IMR-90 (cell line): ENCODE measurements around the gene HSFX3. TPM values are rescaled to one million over a fixed set of nuclear protein-coding genes. Genes with fewer than 3 reads are reported as not detected.

Experiments
- ATAC-seq: fragments of 200-7000 bp; cut with Tn5 transposase; 2 replicates; pipeline ENCODE4 v1.9.1; 2020; ENCODE audit warnings: low read depth, mild to moderate bottlenecking, moderate library complexity
- BruUV-seq: library from RNA; stranded (reverse); fragments of 400-500 nt; replicated peaks from 2 replicates; lab custom pipeline; 2021; lab: Mats Ljungman, UMichigan
- CTCF ChIA-PET: fragments of 300-600 bp; formaldehyde crosslinking; extraction: SDS; loops from one replicate; lab custom pipeline; 2021; ENCODE audit warnings: antibody characterized with exemption; lab: Yijun Ruan, JAX
- POLR2A ChIA-PET: fragments of 300-600 bp; sonication (Branson Sonifier 250); formaldehyde crosslinking; loops from one replicate; lab custom pipeline; 2022; ENCODE audit warnings: antibody characterized with exemption; ENCODE audit not compliant: unreplicated experiment; lab: Charles Lee
- DNase-seq: peaks from one replicate; pipeline ENCODE4 v3.0.0; 2013
- H2AFZ ChIP-seq: replicated peaks from 2 replicates; pipeline ENCODE3; 2013; ENCODE audit warnings: low read length, mild to moderate bottlenecking; ENCODE audit not compliant: poor library complexity
- H2AK5ac ChIP-seq: 2 replicates; pipeline ENCODE4 v1.6.1; 2013; ENCODE audit warnings: low read depth, low read length, inconsistent platforms
- H2AK9ac ChIP-seq: replicated peaks from 2 replicates; pipeline ENCODE3; 2013; ENCODE audit warnings: mild to moderate bottlenecking, low read depth, low read length, moderate library complexity; ENCODE audit not compliant: poor library complexity
- H2BK120ac ChIP-seq: 2 replicates; pipeline ENCODE4 v1.6.1; 2013; ENCODE audit warnings: low read depth, low read length, inconsistent platforms
- H2BK15ac ChIP-seq: 3 replicates; pipeline ENCODE4 v1.6.1; 2013; ENCODE audit warnings: low read depth, low read length, inconsistent platforms
- H2BK20ac ChIP-seq: 2 replicates; pipeline ENCODE4 v1.6.1; 2013; ENCODE audit warnings: low read depth, mild to moderate bottlenecking, inconsistent platforms, low read length, moderate library complexity
- H2BK5ac ChIP-seq: 2 replicates; pipeline ENCODE4 v1.6.1; 2013; ENCODE audit warnings: mild to moderate bottlenecking, low read depth, low read length, inconsistent platforms; ENCODE audit not compliant: poor library complexity, severe bottlenecking
- H3K14ac ChIP-seq: replicated peaks from 2 replicates; pipeline ENCODE4 v1.6.1; 2013; ENCODE audit warnings: low read depth, low read length, inconsistent platforms
- H3K18ac ChIP-seq: 2 replicates; pipeline ENCODE4 v1.6.1; 2013; ENCODE audit warnings: low read depth, low read length, control low read depth
- H3K23ac ChIP-seq: 2 replicates; pipeline ENCODE4 v1.6.1; 2013; ENCODE audit warnings: low read depth, low read length, inconsistent platforms
- H3K27ac ChIP-seq: 2 replicates; pipeline ENCODE4 v1.5.1; 2013; ENCODE audit warnings: mild to moderate bottlenecking, control low read depth, low read length; ENCODE audit not compliant: insufficient read depth
- H3K27me3 ChIP-seq: 2 replicates; pipeline ENCODE4 v1.6.1; 2013; ENCODE audit warnings: low read length; ENCODE audit not compliant: control insufficient read depth, insufficient read depth
- H3K36me3 ChIP-seq: 2 replicates; pipeline ENCODE4 v1.6.1; 2013; ENCODE audit warnings: low read length, mixed read lengths; ENCODE audit not compliant: control insufficient read depth, insufficient read depth
- H3K4ac ChIP-seq: 2 replicates; pipeline ENCODE4 v1.6.1; 2013; ENCODE audit warnings: low read depth, low read length, inconsistent platforms
- H3K4me1 ChIP-seq: 2 replicates; pipeline ENCODE4 v1.6.1; 2013; ENCODE audit warnings: low read length, mixed read lengths; ENCODE audit not compliant: control insufficient read depth, insufficient read depth
- H3K4me2 ChIP-seq: 2 replicates; pipeline ENCODE4 v1.6.1; 2013; ENCODE audit warnings: low read depth, mild to moderate bottlenecking, control low read depth, low read length, moderate library complexity
- H3K4me3 ChIP-seq: 2 replicates; pipeline ENCODE4 v1.5.1; 2013; ENCODE audit warnings: low read depth, mild to moderate bottlenecking, control low read depth, low read length, moderate library complexity; ENCODE audit not compliant: insufficient read depth
- H3K56ac ChIP-seq: 2 replicates; pipeline ENCODE4 v1.6.1; 2013; ENCODE audit warnings: low read length, inconsistent platforms; ENCODE audit not compliant: insufficient read depth; ENCODE audit errors: extremely low read depth
- H3K79me1 ChIP-seq, 2 experiments: 2 replicates each; pipeline ENCODE4 v1.6.1; 2013; ENCODE audit warnings: low read length in 2 of 2, inconsistent platforms in 1 of 2, low read depth in 1 of 2
- H3K9ac ChIP-seq: 2 replicates; pipeline ENCODE4 v1.6.1; 2013; ENCODE audit warnings: low read depth, low read length, control low read depth
- H3K9me1 ChIP-seq: 2 replicates; pipeline ENCODE4 v1.6.1; 2013; ENCODE audit warnings: low read length, inconsistent platforms; ENCODE audit not compliant: insufficient read depth
- H3K9me3 ChIP-seq: 2 replicates; pipeline ENCODE4 v1.6.1; 2013; ENCODE audit warnings: low read length; ENCODE audit not compliant: control insufficient read depth, insufficient read depth
- H4K20me1 ChIP-seq: 2 replicates; pipeline ENCODE4 v1.6.1; 2013; ENCODE audit warnings: low read length, inconsistent platforms; ENCODE audit not compliant: insufficient read depth
- H4K5ac ChIP-seq: 2 replicates; pipeline ENCODE4 v1.6.1; 2013; ENCODE audit warnings: mild to moderate bottlenecking, low read depth, low read length, control low read depth
- H4K8ac ChIP-seq, 2 experiments: 2 replicates each; pipeline ENCODE4 v1.6.1; 2013; ENCODE audit warnings: low read depth in 2 of 2, low read length in 2 of 2, control low read depth in 1 of 2, inconsistent platforms in 1 of 2
- H4K91ac ChIP-seq: 2 replicates; pipeline ENCODE4 v1.6.1; 2013; ENCODE audit warnings: low read depth, low read length, inconsistent platforms; ENCODE audit not compliant: insufficient read depth
- CHD1 ChIP-seq: IDR thresholded peaks from 2 replicates; pipeline ENCODE4 v1.6.1; 2012; ENCODE audit warnings: low read depth, low read length, improper control_type of control experiment
- USF2 ChIP-seq: fragments of 150-350 bp; IDR thresholded peaks from 2 replicates; pipeline ENCODE4 v1.6.1; 2017; ENCODE audit warnings: mild to moderate bottlenecking, antibody characterized with exemption, low read length, low read depth
- WGBS, 2 experiments: methylation state at CpG; one replicate each; pipeline versions ENCODE4 v1.1.5 to v1.1.7; 2013; ENCODE audit warnings: missing lambda C conversion rate in 2 of 2; ENCODE audit not compliant: insufficient read length in 1 of 2; ENCODE audit errors: extremely low coverage in 2 of 2; 5-methylcytosine and 5-hydroxymethylcytosine counted together
- dilution Hi-C: fragments of 300-500 bp; cut with HindIII; formaldehyde crosslinking; loops from one replicate; pipeline ENCODE4 v1.14.3; 2018; ENCODE audit warnings: low sequenced_read_pairs; ENCODE audit not compliant: unreplicated experiment
- in situ Hi-C: fragments of 300-500 bp; cut with MboI; formaldehyde crosslinking; loops from 3 replicates; pipeline ENCODE4 v1.14.3; 2019; ENCODE audit warnings: low sequenced_read_pairs, inconsistent platforms, mixed read lengths
- intact Hi-C: fragments of 100-400 bp; cut with micrococcal nuclease; formaldehyde crosslinking; loops from 2 replicates; pipeline ENCODE4 v1.10.0; 2022
- polyA plus RNA-seq, 3 experiments: library from polyadenylated mRNA; depleted of rRNA; stranded (reverse); fragments of >200 nt; gene quantifications; 2 replicates each; pipeline ENCODE4 v1.2.3, GENCODE V29; 2012; ENCODE audit warnings: low replicate concordance in 1 of 3
- total RNA-seq: library from RNA; depleted of rRNA; stranded (reverse); fragments of >200 nt; gene quantifications from 2 replicates; pipeline ENCODE4 v1.2.3, GENCODE V29; 2012

The HSFX3 gene
- total and polyA plus RNA-seq, 2 of the 4 experiments (the other 2 are of a cell fraction), result not detected

GRCh38 chrX:149541521-149542047 lies 8.1 kb downstream of the HSFX3 start:
- Histone ChIP-seq H3K9ac (peak overlapping the region; percentile 64), H2AFZ (peak overlapping the region; percentile 83), H3K27me3 (no peaks in the 10 kb centered on the region), H3K4me1 (no peaks in the 10 kb centered on the region), H4K91ac (no peak overlapping the region), H3K79me1 (peaks cover 5 to 6% of the 10 kb centered on the region in 2 experiments; a peak in 3 of 4 replicates), H3K14ac (no peak overlapping the region), H3K4ac (peak overlapping the region; percentile 19; the same call in 1 of the 2 replicates), H4K5ac (no peak overlapping the region), H2BK20ac (no peak overlapping the region), H4K8ac (peak overlapping the region; percentile 19 to 71; a peak in 2 of 4 replicates), H2AK5ac (no peak overlapping the region), H2BK120ac (no peak overlapping the region), H3K18ac (no peak overlapping the region), H2AK9ac (peak overlapping the region; percentile 79), H2BK5ac (no peak overlapping the region), H3K36me3 (no peaks in the 10 kb centered on the region), H2BK15ac (no peak overlapping the region), H3K4me2 (peak overlapping the region; percentile 85), H3K23ac (no peak overlapping the region), H3K27ac (peak overlapping the region; percentile 64), H3K9me3 (no peaks in the 10 kb centered on the region), H4K20me1 (no peaks in the 10 kb centered on the region), H3K56ac (no peak overlapping the region), H3K9me1 (0 out of 2 replicates have a peak, but pooled peaks cover 4% of the 10 kb centered on the region), H3K4me3 (peak overlapping the region; percentile 79)
- WGBS, 2 experiments, result 83% methylated on average over 2 of the region's 13 CpGs; no CpG with 5 or more reads in 1 of the 2 experiments
- in situ Hi-C loops (no loop called here), intact Hi-C loops (no loop called here), dilution Hi-C loops (no loop called here)
- ChIA-PET CTCF (interaction anchor here (1.0 kb wide), 1 partner anchor 30 kb away, joined by 4 read pairs; no protein-coding TSS in a partner anchor), POLR2A (no interaction called here)
- DNase-seq (no peak), ATAC-seq (no peak)
- TF ChIP-seq USF2 (no peak), CHD1 (0 out of 2 replicates have a peak, but pooled peaks have one; percentile 11)
- BruUV-seq, result no TSS peak
